IgD-negative memory B cell (primary cell): ENCODE data around the gene NNT. TPM values are rescaled to one million over a fixed set of nuclear protein-coding genes. Genes with fewer than 3 reads are reported as not detected.
A peak's percentile ranks its signal among the peaks of the same experiment; 100 is the strongest.
"Not testable (repeated sequence)": the region's sequence is repeated elsewhere in the genome, so short reads cannot be mapped to it uniquely, and the experiment has no call there.

ENCODE experiments used
- H3K27ac Mint-ChIP-seq, 3 donors: one replicate each; pipeline ENCODE4 v1.8.0; 2020 to 2022; ENCODE audit warnings: mild to moderate bottlenecking in 3 of 3, mixed read lengths in 3 of 3, moderate library complexity in 1 of 3
- H3K27me3 Mint-ChIP-seq: one replicate; pipeline ENCODE4 v1.8.0; 2021; ENCODE audit warnings: mixed read lengths
- H3K36me3 Mint-ChIP-seq: one replicate; pipeline ENCODE4 v1.8.0; 2020; ENCODE audit warnings: mild to moderate bottlenecking, mixed read lengths
- H3K4me1 Mint-ChIP-seq, 3 donors: one replicate each; pipeline ENCODE4 v1.8.0; 2020 to 2022; ENCODE audit warnings: mixed read lengths in 3 of 3, mild to moderate bottlenecking in 1 of 3
- H3K4me3 Mint-ChIP-seq, 4 donors: one replicate each; pipeline ENCODE4 v1.8.0; 2020 to 2022; ENCODE audit warnings: mild to moderate bottlenecking in 4 of 4, mixed read lengths in 4 of 4, moderate library complexity in 3 of 4
- H3K9me3 Mint-ChIP-seq, 3 donors: one replicate each; pipeline ENCODE4 v1.8.0; 2020 to 2021; ENCODE audit warnings: mixed read lengths in 3 of 3, mild to moderate bottlenecking in 1 of 3
- polyA plus RNA-seq: library from polyadenylated mRNA; unstranded; fragments of 300-500 nt; fragmentation: Illumina TruSeq; gene quantifications from one replicate; pipeline ENCODE4 v1.2.3, GENCODE V29; 2021

NNT gene
- polyA plus RNA-seq, 1 donor from 2014 or later: 37.3 TPM

GRCh38 chr5:43571237-43571636, 31.7 kb upstream of the NNT start:
- Mint-ChIP-seq H3K27me3 (no peaks in the 10 kb centered on the region), H3K9me3 (peaks cover 0 to 5% (median 3%) of the 10 kb centered on the region in 3 donors), H3K27ac (no peak overlapping the region), H3K4me3 (no peak overlapping the region), H3K36me3 (peaks cover 8% of the 10 kb centered on the region), H3K4me1 (peaks cover 0 to 2% (median 0%) of the 10 kb centered on the region in 3 donors)

GRCh38 chr5:43572357-43572756, 30.6 kb upstream of the NNT start:
- Mint-ChIP-seq H3K27ac (no peak overlapping the region), H3K36me3 (peaks cover 8% of the 10 kb centered on the region), H3K4me3 (no peak overlapping the region), H3K27me3 (no peaks in the 10 kb centered on the region), H3K9me3 (no peaks in the 10 kb centered on the region), H3K4me1 (peaks cover 0 to 2% (median 0%) of the 10 kb centered on the region in 3 donors)

DNA sequence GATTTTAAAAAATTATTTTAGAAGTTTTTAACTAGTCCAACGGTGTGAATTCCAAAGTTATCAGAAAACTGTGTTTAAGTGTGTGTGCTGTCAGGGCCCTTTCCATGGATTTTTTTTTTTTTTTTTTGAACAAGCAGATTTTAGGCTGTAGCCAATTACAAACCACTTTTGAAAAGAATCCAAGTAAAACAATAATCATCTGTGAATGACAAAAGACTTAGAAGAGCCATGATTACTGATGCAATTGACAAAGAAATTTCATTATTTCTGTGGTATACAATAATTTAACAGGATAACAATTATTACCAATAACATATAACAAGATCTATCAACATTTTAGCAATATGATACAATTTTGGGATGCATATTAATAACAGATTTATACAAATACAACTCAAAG, 29.9 kb upstream of the NNT start:
- Mint-ChIP-seq H3K4me3 (no peak overlapping the region), H3K9me3 (no peaks in the 10 kb centered on the region), H3K27me3 (no peaks in the 10 kb centered on the region), H3K36me3 (peaks cover 8% of the 10 kb centered on the region), H3K27ac (no peak overlapping the region), H3K4me1 (peaks cover 0 to 2% (median 0%) of the 10 kb centered on the region in 3 donors)

DNA sequence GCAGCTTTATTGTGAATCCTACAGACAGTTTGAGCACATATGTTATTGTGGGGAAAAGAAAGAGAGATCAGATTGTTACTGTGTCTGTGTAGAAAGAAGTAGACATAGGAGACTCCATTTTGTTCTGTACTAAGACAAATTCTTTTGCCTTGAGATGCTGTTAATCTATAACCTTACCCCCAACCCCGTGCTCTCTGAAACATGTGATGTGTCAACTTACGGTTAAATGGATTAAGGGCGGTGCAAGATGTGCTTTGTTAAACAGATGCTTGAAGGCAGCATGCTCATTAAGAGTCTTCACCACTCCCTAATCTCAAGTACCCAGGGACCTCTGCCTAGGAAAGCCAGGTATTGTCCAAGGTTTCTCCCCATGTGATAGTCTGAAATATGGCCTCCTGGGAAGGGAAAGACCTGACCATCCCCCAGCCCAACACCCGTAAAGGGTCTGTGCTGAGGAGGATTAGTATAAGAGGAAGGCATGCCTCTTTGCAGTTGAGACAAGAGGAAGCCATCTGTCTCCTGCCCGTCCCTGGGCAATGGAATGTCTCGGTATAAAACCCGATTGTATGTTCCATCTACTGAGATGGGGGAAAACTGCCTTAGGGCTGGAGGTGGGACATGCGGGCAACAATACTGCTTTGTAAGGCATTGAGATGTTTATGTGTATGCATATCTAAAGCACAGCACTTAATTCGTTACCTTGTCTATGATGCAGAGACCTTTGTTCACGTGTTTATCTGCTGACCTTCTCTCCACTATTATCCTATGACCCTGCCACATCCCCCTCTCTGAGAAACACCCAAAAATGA, 22.4 kb upstream of the NNT start:
- peaks cover 12% of the 10 kb centered on the region for H3K36me3 Mint-ChIP-seq
- not testable (repeated sequence) for H3K4me3 Mint-ChIP-seq, H3K27ac Mint-ChIP-seq, H3K4me1 Mint-ChIP-seq, H3K27me3 Mint-ChIP-seq, H3K9me3 Mint-ChIP-seq

GRCh38 chr5:43581398-43581797, 21.6 kb upstream of the NNT start:
- Mint-ChIP-seq H3K36me3 (peaks cover 14% of the 10 kb centered on the region), H3K4me1 (no peaks in the 10 kb centered on the region), H3K9me3 (no peaks in the 10 kb centered on the region), H3K4me3 (no peak overlapping the region), H3K27me3 (no peaks in the 10 kb centered on the region), H3K27ac (no peak overlapping the region)

- Mint-ChIP-seq H3K27ac (no peak overlapping the region), H3K4me3 (no peak overlapping the region), H3K4me1 (no peaks in the 10 kb centered on the region), H3K36me3 (peaks cover 14% of the 10 kb centered on the region), H3K9me3 (no peaks in the 10 kb centered on the region), H3K27me3 (no peaks in the 10 kb centered on the region)
Observed at GRCh38 chr5:43582082-43583005, 20.6 kb upstream of the NNT start.

GRCh38 chr5:43583724-43584123, 19.3 kb upstream of the NNT start:
- Mint-ChIP-seq H3K27me3 (no peaks in the 10 kb centered on the region), H3K9me3 (peaks cover 0 to 1% (median 0%) of the 10 kb centered on the region in 3 donors), H3K4me1 (no peaks in the 10 kb centered on the region), H3K4me3 (no peak overlapping the region), H3K27ac (no peak overlapping the region), H3K36me3 (peaks cover 16% of the 10 kb centered on the region)

GRCh38 chr5:43584166-43584699, 18.7 kb upstream of the NNT start:
- peaks cover 16% of the 10 kb centered on the region for H3K36me3 Mint-ChIP-seq
- H3K27ac Mint-ChIP-seq: no peak overlapping the region
- no peaks in the 10 kb centered on the region for H3K27me3 Mint-ChIP-seq
- no peak overlapping the region for H3K4me3 Mint-ChIP-seq
- no peaks in the 10 kb centered on the region for H3K4me1 Mint-ChIP-seq
- peaks cover 0 to 1% (median 0%) of the 10 kb centered on the region in 3 donors for H3K9me3 Mint-ChIP-seq

DNA sequence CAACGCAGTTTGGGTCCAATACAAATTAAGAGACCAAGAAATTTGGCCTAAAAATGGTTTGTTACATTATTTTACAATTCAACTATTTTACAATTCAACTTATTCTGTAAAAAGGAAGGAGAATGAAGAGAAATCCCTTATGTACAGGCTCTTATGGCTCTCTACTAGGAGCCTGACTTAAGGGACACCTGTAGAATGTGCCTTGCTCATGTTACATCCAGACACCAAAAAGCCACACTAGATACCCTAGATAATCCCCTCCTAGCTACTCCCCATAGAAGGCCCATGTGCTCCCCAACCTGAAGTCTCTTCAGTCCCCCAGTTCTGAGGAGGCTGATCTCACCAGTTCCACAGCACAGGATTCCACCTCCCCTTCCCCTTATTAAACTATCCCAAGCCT, 14.1 kb upstream of the NNT start:
- no peak overlapping the region for H3K27ac Mint-ChIP-seq
- no peak overlapping the region for H3K4me3 Mint-ChIP-seq
- H3K9me3 Mint-ChIP-seq: peaks cover 0 to 1% (median 0%) of the 10 kb centered on the region in 3 donors
- peaks cover 8% of the 10 kb centered on the region for H3K36me3 Mint-ChIP-seq
- peaks cover 0 to 1% (median 0%) of the 10 kb centered on the region in 3 donors for H3K4me1 Mint-ChIP-seq
- no peaks in the 10 kb centered on the region for H3K27me3 Mint-ChIP-seq

- H3K4me3 Mint-ChIP-seq: no peak overlapping the region
- peaks cover 0 to 1% (median 0%) of the 10 kb centered on the region in 3 donors for H3K9me3 Mint-ChIP-seq
- peaks cover 8% of the 10 kb centered on the region for H3K36me3 Mint-ChIP-seq
- H3K27me3 Mint-ChIP-seq: no peaks in the 10 kb centered on the region
- H3K4me1 Mint-ChIP-seq: peaks cover 0 to 1% (median 0%) of the 10 kb centered on the region in 3 donors
- H3K27ac Mint-ChIP-seq: no peak overlapping the region
Observed at GRCh38 chr5:43589310-43589709, 13.7 kb upstream of the NNT start.

- no peak overlapping the region for H3K27ac Mint-ChIP-seq
- peaks cover 0 to 1% (median 0%) of the 10 kb centered on the region in 3 donors for H3K4me1 Mint-ChIP-seq
- peaks cover 0 to 1% (median 0%) of the 10 kb centered on the region in 3 donors for H3K9me3 Mint-ChIP-seq
- H3K4me3 Mint-ChIP-seq: no peak overlapping the region
- no peaks in the 10 kb centered on the region for H3K27me3 Mint-ChIP-seq
- H3K36me3 Mint-ChIP-seq: peaks cover 5% of the 10 kb centered on the region
Observed at GRCh38 chr5:43590700-43591099, 12.3 kb upstream of the NNT start.

GRCh38 chr5:43592363-43592762, 10.6 kb upstream of the NNT start:
- peaks cover 0 to 1% (median 0%) of the 10 kb centered on the region in 3 donors for H3K9me3 Mint-ChIP-seq
- no peaks in the 10 kb centered on the region for H3K27me3 Mint-ChIP-seq
- H3K4me1 Mint-ChIP-seq: peaks cover 0 to 1% (median 0%) of the 10 kb centered on the region in 3 donors
- peaks cover 3% of the 10 kb centered on the region for H3K36me3 Mint-ChIP-seq
- no peak overlapping the region for H3K27ac Mint-ChIP-seq
- no peak overlapping the region for H3K4me3 Mint-ChIP-seq

DNA sequence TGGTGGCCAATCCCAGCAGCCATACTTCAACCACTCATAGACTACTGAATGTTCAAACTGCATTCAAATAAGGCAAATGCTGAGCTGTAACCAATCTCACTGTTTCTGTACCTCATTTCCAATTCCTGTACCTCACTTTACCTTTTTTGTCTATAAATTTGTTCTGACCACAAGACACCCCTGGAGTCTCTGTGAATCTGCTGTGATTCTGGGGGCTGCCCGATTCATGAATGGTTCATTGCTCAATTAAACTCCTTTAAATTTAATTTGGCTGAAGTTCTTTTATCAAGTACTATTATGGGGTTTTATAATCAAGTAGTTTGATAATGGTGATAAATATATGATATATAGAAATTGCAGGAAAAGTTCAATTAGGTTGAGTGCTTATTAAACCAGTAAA, 4.1 kb upstream of the NNT start:
- H3K9me3 Mint-ChIP-seq, H3K27me3 Mint-ChIP-seq, H3K36me3 Mint-ChIP-seq, H3K27ac Mint-ChIP-seq, H3K4me3 Mint-ChIP-seq: not testable (repeated sequence)
- H3K4me1 Mint-ChIP-seq: peaks cover 15 to 16% (median 15%) of the 10 kb centered on the region in 3 donors

- H3K27me3 Mint-ChIP-seq: no peaks in the 10 kb centered on the region
- peaks cover 6% of the 10 kb centered on the region for H3K36me3 Mint-ChIP-seq
- peak overlapping the region; percentile 86 to 95 (median 92) for H3K4me3 Mint-ChIP-seq
- H3K9me3 Mint-ChIP-seq: no peaks in the 10 kb centered on the region
- H3K27ac Mint-ChIP-seq: peak overlapping the region; percentile 80 to 91 (median 91)
- H3K4me1 Mint-ChIP-seq: peaks cover 22 to 33% (median 30%) of the 10 kb centered on the region in 3 donors
Observed at GRCh38 chr5:43601454-43602260, 1.3 kb upstream of the NNT start.
